H1 (cell line): ENCODE measurements around the gene RBM6. TPM values are rescaled to one million over a fixed set of nuclear protein-coding genes. Genes with fewer than 3 reads are reported as not detected.

Experiments
- CTCF ChIA-PET: fragments of 300-600 bp; sonication (Branson Sonifier 250); formaldehyde crosslinking; loops from one replicate; lab custom pipeline; 2021; ENCODE audit not compliant: partially characterized antibody; lab: Charles Lee
- POLR2A ChIA-PET: fragments of 300-600 bp; sonication (Branson Sonifier 250); formaldehyde crosslinking; loops from one replicate; lab custom pipeline; 2021; ENCODE audit warnings: inconsistent platforms; ENCODE audit not compliant: partially characterized antibody; lab: Charles Lee
- DNase-seq, 2 experiments: peaks; one replicate each; pipeline versions ENCODE4 v3.0.0 to v3.0.0-alpha.2; 2010 to 2022; ENCODE audit warnings: low spot score in 2 of 2, low read depth in 1 of 2, mixed read lengths in 1 of 2
- FAIRE-seq: peaks from 2 replicates; lab custom pipeline; 2011; peaks lifted over from hg19 to GRCh38; lab: Jason Lieb, UNC
- H2AFZ ChIP-seq: 2 replicates; pipeline ENCODE4 v1.8.1; 2012; ENCODE audit warnings: low read length, inconsistent platforms
- H2AK5ac ChIP-seq: 2 replicates; pipeline ENCODE4 v1.6.1; 2013; ENCODE audit warnings: low read depth, low read length
- H2BK120ac ChIP-seq: replicated peaks from 2 replicates; pipeline ENCODE3; 2013; ENCODE audit warnings: low read depth, low read length, inconsistent platforms
- H2BK12ac ChIP-seq: 2 replicates; pipeline ENCODE4 v1.6.1; 2013; ENCODE audit warnings: low read depth, low read length
- H2BK15ac ChIP-seq: 2 replicates; pipeline ENCODE4 v1.6.1; 2013; ENCODE audit warnings: low read length
- H2BK20ac ChIP-seq: 2 replicates; pipeline ENCODE4 v1.6.1; 2013; ENCODE audit warnings: low read length
- H2BK5ac ChIP-seq: 2 replicates; pipeline ENCODE4 v1.6.1; 2013; ENCODE audit warnings: low read depth, low read length
- H3K14ac ChIP-seq: 2 replicates; pipeline ENCODE4 v1.6.1; 2013; ENCODE audit warnings: inconsistent platforms; ENCODE audit not compliant: insufficient read length
- H3K18ac ChIP-seq: 2 replicates; pipeline ENCODE4 v1.6.1; 2013; ENCODE audit warnings: low read length; ENCODE audit errors: extremely low read depth
- H3K23ac ChIP-seq: 2 replicates; pipeline ENCODE4 v1.6.1; 2013; ENCODE audit warnings: inconsistent platforms; ENCODE audit not compliant: insufficient read length
- H3K23me2 ChIP-seq: 2 replicates; pipeline ENCODE4 v1.6.1; 2013; ENCODE audit warnings: low read depth, low read length
- H3K27ac ChIP-seq: 2 replicates; pipeline ENCODE4 v1.6.1; 2011; ENCODE audit warnings: low read depth, low read length, inconsistent platforms
- H3K27me3 ChIP-seq, 4 experiments: replicated peaks in 1 of 4; 1 replicate in 1 of 4; 2 replicates in 3 of 4; pipeline versions ENCODE4 v1.6.1 to v1.8.1; 2011 to 2013; ENCODE audit warnings: low read length in 3 of 4, mild to moderate bottlenecking in 3 of 4, inconsistent platforms in 2 of 4, mixed read lengths in 2 of 4, moderate library complexity in 1 of 4; ENCODE audit not compliant: control insufficient read depth in 3 of 4, insufficient read depth in 3 of 4; ENCODE audit errors: extremely low read depth in 1 of 4
- H3K36me3 ChIP-seq, 4 experiments: 2 replicates each; pipeline versions ENCODE4 v1.6.1 to v1.8.1; 2011 to 2013; ENCODE audit warnings: mild to moderate bottlenecking in 4 of 4, low read length in 3 of 4, moderate library complexity in 2 of 4, control low read depth in 1 of 4, inconsistent platforms in 1 of 4; ENCODE audit not compliant: insufficient read depth in 4 of 4, control insufficient read depth in 2 of 4
- H3K4ac ChIP-seq: replicated peaks from 2 replicates; pipeline ENCODE3; 2013; ENCODE audit warnings: low read length, low read depth, mixed read lengths, inconsistent platforms; ENCODE audit not compliant: insufficient read length
- H3K4me1 ChIP-seq, 4 experiments: replicated peaks in 1 of 4; 1 replicate in 1 of 4; 2 replicates in 3 of 4; pipeline versions ENCODE4 v1.6.1 to v1.8.1; 2011 to 2013; ENCODE audit warnings: low read length in 3 of 4, inconsistent platforms in 2 of 4, mixed read lengths in 1 of 4; ENCODE audit not compliant: insufficient read depth in 4 of 4, control insufficient read depth in 3 of 4
- H3K4me2 ChIP-seq, 2 experiments: 2 replicates each; pipeline versions ENCODE4 v1.6.1 to v1.8.1; 2011 to 2013; ENCODE audit warnings: low read depth in 2 of 2, low read length in 2 of 2, control low read depth in 1 of 2, inconsistent platforms in 1 of 2, mild to moderate bottlenecking in 1 of 2; ENCODE audit not compliant: insufficient read depth in 1 of 2
- H3K4me3 ChIP-seq, 4 experiments: fragments of 200-600, 300-600 bp in 1 of 4; sonication (generic), shearing (Covaris generic), sonication (Bioruptor Twin) in 1 of 4; 2 replicates each; pipeline versions ENCODE4 v1.5.1 to v1.8.1; 2011 to 2016; ENCODE audit warnings: low read length in 4 of 4, low read depth in 3 of 4, control low read depth in 2 of 4, inconsistent platforms in 2 of 4, mild to moderate bottlenecking in 2 of 4, mixed read lengths in 1 of 4, moderate library complexity in 1 of 4; ENCODE audit not compliant: insufficient read depth in 2 of 4; ENCODE audit errors: extremely low read depth in 1 of 4
- H3K56ac ChIP-seq: replicated peaks from 2 replicates; pipeline ENCODE3; 2013; ENCODE audit warnings: low read depth, mild to moderate bottlenecking, mixed read lengths, low read length, inconsistent platforms; ENCODE audit not compliant: insufficient read length
- H3K79me1 ChIP-seq: 2 replicates; pipeline ENCODE4 v1.6.1; 2013; ENCODE audit warnings: low read depth, low read length, control low read depth
- H3K79me2 ChIP-seq, 2 experiments: 2 replicates each; pipeline versions ENCODE4 v1.6.1 to v1.8.1; 2012 to 2013; ENCODE audit warnings: low read length in 2 of 2, mild to moderate bottlenecking in 2 of 2, inconsistent platforms in 1 of 2; ENCODE audit not compliant: insufficient read depth in 2 of 2, control insufficient read depth in 1 of 2
- H3K9ac ChIP-seq, 4 experiments: replicated peaks in 1 of 4; 1 replicate in 1 of 4; 2 replicates in 3 of 4; pipeline versions ENCODE4 v1.6.1 to v1.8.1; 2011 to 2013; ENCODE audit warnings: low read depth in 3 of 4, low read length in 3 of 4, control low read depth in 2 of 4, mild to moderate bottlenecking in 2 of 4, moderate library complexity in 2 of 4, inconsistent platforms in 1 of 4; ENCODE audit errors: extremely low read depth in 1 of 4
- H3K9me3 ChIP-seq, 2 experiments: 2 replicates each; pipeline versions ENCODE4 v1.6.1 to v1.8.1; 2012 to 2013; ENCODE audit warnings: mild to moderate bottlenecking in 2 of 2, moderate library complexity in 2 of 2, control low read depth in 1 of 2, inconsistent platforms in 1 of 2, low read depth in 1 of 2, low read length in 1 of 2, mixed read lengths in 1 of 2; ENCODE audit not compliant: insufficient read depth in 2 of 2
- H4K20me1 ChIP-seq, 2 experiments: replicated peaks in 1 of 2; 2 replicates each; pipeline versions ENCODE3 to v1.8.1; 2011 to 2013; ENCODE audit warnings: inconsistent platforms in 2 of 2, low read length in 2 of 2, mild to moderate bottlenecking in 1 of 2; ENCODE audit not compliant: insufficient read depth in 2 of 2, control insufficient read depth in 1 of 2
- H4K5ac ChIP-seq: 2 replicates; pipeline ENCODE4 v1.6.1; 2013; ENCODE audit warnings: low read length, low read depth, mixed read lengths, inconsistent platforms; ENCODE audit not compliant: insufficient read length
- H4K8ac ChIP-seq: 2 replicates; pipeline ENCODE4 v1.8.0; 2013; ENCODE audit warnings: mild to moderate bottlenecking, moderate library complexity, low read length, inconsistent platforms; ENCODE audit not compliant: insufficient read depth; ENCODE audit errors: extremely low read depth
- H4K91ac ChIP-seq: replicated peaks from 2 replicates; pipeline ENCODE3; 2013; ENCODE audit warnings: low read length, mixed read lengths, inconsistent platforms; ENCODE audit not compliant: insufficient read length
- ATF2 ChIP-seq: IDR thresholded peaks from 2 replicates; pipeline ENCODE4 v1.6.1; 2012; ENCODE audit warnings: low read length, inconsistent platforms
- CTBP2 ChIP-seq: IDR thresholded peaks from 2 replicates; pipeline ENCODE4 v1.7.0; 2011; ENCODE audit warnings: borderline replicate concordance, mild to moderate bottlenecking, moderate library complexity, mixed read lengths, low read length; ENCODE audit not compliant: insufficient read depth, insufficient read length
- GTF2F1 ChIP-seq: IDR thresholded peaks from 2 replicates; pipeline ENCODE4 v1.6.1; 2012; ENCODE audit warnings: low read depth, low read length, improper control_type of control experiment, borderline replicate concordance
- KDM4A ChIP-seq: IDR thresholded peaks from one replicate; pipeline ENCODE4 v1.7.1; 2012; ENCODE audit warnings: low read depth, mild to moderate bottlenecking, moderate library complexity, low read length, inconsistent platforms; ENCODE audit not compliant: severe bottlenecking
- MAFK ChIP-seq: IDR thresholded peaks from 2 replicates; pipeline ENCODE4 v1.6.1; 2012; ENCODE audit warnings: low read depth, mild to moderate bottlenecking, improper control_type of control experiment, low read length
- NRF1 ChIP-seq: IDR thresholded peaks from 2 replicates; pipeline ENCODE4 v1.6.1; 2011; ENCODE audit warnings: mild to moderate bottlenecking, low read depth, low read length, improper control_type of control experiment
- RAD21 ChIP-seq, 2 experiments: IDR thresholded peaks in 1 of 2; conservative IDR thresholded peaks in 1 of 2; 2 replicates each; pipeline ENCODE4 v1.6.1; 2011; ENCODE audit warnings: low read depth in 2 of 2, low read length in 2 of 2, improper control_type of control experiment in 1 of 2, inconsistent platforms in 1 of 2, mild to moderate bottlenecking in 1 of 2, moderate library complexity in 1 of 2
- RBBP5 ChIP-seq: IDR thresholded peaks from 2 replicates; pipeline ENCODE4 v1.7.1; 2012; ENCODE audit warnings: low read depth, mild to moderate bottlenecking, inconsistent platforms, low read length, moderate library complexity, borderline replicate concordance
- SIX5 ChIP-seq: IDR thresholded peaks from 2 replicates; pipeline ENCODE4 v1.6.1; 2011; ENCODE audit warnings: mild to moderate bottlenecking, low read depth, low read length
- SP2 ChIP-seq: IDR thresholded peaks from 2 replicates; pipeline ENCODE4 v1.6.1; 2012; ENCODE audit warnings: mild to moderate bottlenecking, low read length, inconsistent platforms
- SP4 ChIP-seq: IDR thresholded peaks from 2 replicates; pipeline ENCODE4 v1.6.1; 2012; ENCODE audit warnings: low read length, inconsistent platforms
- WGBS, 2 experiments: shearing (Covaris generic) in 1 of 2; methylation state at CpG; one replicate each; pipeline versions ENCODE4 v1.1.6 to v1.1.7; 2013 to 2015; ENCODE audit warnings: low lambda C conversion rate in 2 of 2, mixed read lengths in 2 of 2, inconsistent platforms in 1 of 2, low coverage in 1 of 2, missing lambda C conversion rate in 1 of 2; ENCODE audit not compliant: insufficient replicate concordance in 2 of 2, insufficient coverage in 1 of 2, insufficient read length in 1 of 2; ENCODE audit errors: extremely low coverage in 1 of 2, missing lambda C conversion rate in 1 of 2; 5-methylcytosine and 5-hydroxymethylcytosine counted together
- polyA plus RNA-seq, 7 experiments: library from polyadenylated mRNA; depleted of rRNA in 3 of 7; stranded (reverse) in 5 of 7; unstranded in 2 of 7; fragments of >200 nt in 5 of 7; fragments of 200-250 nt in 2 of 7; gene quantifications; 1 replicate in 5 of 7; 2 replicates in 1 of 7; 4 replicates in 1 of 7; pipeline versions ENCODE4 v1.2.1 to v1.2.3, GENCODE V29; 2011 to 2013; ENCODE audit warnings: missing spikeins in 2 of 7, mixed read lengths in 2 of 7
- total RNA-seq: library from RNA; stranded (reverse); fragmentation: NEBNext Ultra II Directional; extraction: Animal tissue kit (Norgen Biotek cat#: 25700); gene quantifications from 2 replicates; pipeline ENCODE4 v1.2.1, GENCODE V29; 2021

Gene RBM6
- total and polyA plus RNA-seq, 2 of the 8 experiments (the other 6 are each of a cell fraction or from before 2014, with no cell fraction given): 30.6 to 80.1 TPM

- Histone ChIP-seq H3K27ac (no peak overlapping the region), H4K5ac (no peak overlapping the region), H4K20me1 (no peaks in the 10 kb centered on the region), H2BK120ac (peak overlapping the region; percentile 7), H3K4me2 (peak overlapping the region in 1 of 2 experiments; percentile 33; a peak in 2 of 4 replicates), H3K36me3 (no peaks in the 10 kb centered on the region), H4K91ac (no peak overlapping the region), H2BK15ac (0 out of 2 replicates have a peak overlapping the region, but pooled peaks have one; percentile 1), H2BK5ac (no peak overlapping the region), H3K79me2 (no peaks in the 10 kb centered on the region), H3K56ac (no peak overlapping the region), H3K4me1 (peaks cover 2 to 9% (median 5%) of the 10 kb centered on the region in 4 experiments; a peak in 5 of 7 replicates), H3K79me1 (no peaks in the 10 kb centered on the region), H3K4ac (no peak overlapping the region), H2BK12ac (peak overlapping the region; percentile 32; the same call in 1 of the 2 replicates), H4K8ac (no peak overlapping the region), H3K18ac (no peak overlapping the region), H3K14ac (no peak overlapping the region), H3K23me2 (no peaks in the 10 kb centered on the region), H2AFZ (peak overlapping the region; percentile 95; the same call in 1 of the 2 replicates), H2BK20ac (no peak overlapping the region), H3K27me3 (no peaks in the 10 kb centered on the region), H3K23ac (no peak overlapping the region), H3K9ac (no peak overlapping the region), H3K4me3 (no peak overlapping the region), H3K9me3 (no peaks in the 10 kb centered on the region), H2AK5ac (no peak overlapping the region)
- DNase-seq: peak in 1 of 2 experiments; percentile 71
- ChIA-PET CTCF (interaction anchor here (0.5 to 4.4 kb wide), 14 partner anchors 9 to 294 kb away, joined by 3 to 36 read pairs (median 4); partner anchors contain the start of gene RBM6), POLR2A (interaction anchor here (0.5 to 1.3 kb wide), 4 partner anchors 9 to 274 kb away, joined by 3 to 17 read pairs (median 3); partner anchors contain the start of gene RBM6)
- 19% methylated on average over 1 of the region's 1 CpG; no CpG with 5 or more reads in 1 of the 2 experiments for WGBS, 2 experiments
- peak; percentile 19 for FAIRE-seq
- TF ChIP-seq RBBP5 (no peak), CTBP2 (no peak), GTF2F1 (no peak), NRF1 (no peak), MAFK (no peak), SIX5 (no peak), ATF2 (no peak), SP4 (no peak), RAD21 (IDR thresholded peaks at IDR 0.05 in 1 of 2, conservative IDR thresholded peaks at IDR 0.05 in 1 of 2; ENCODE audit: low read depth in 2 of 2, low read length in 2 of 2) (peak; percentile 34 to 57; a peak in 3 of 4 replicates), KDM4A (no peak), SP2 (no peak)
These were observed 9.0 kb upstream of the RBM6 start for GRCh38 chr3:49930922-49931321.
